ENCODE data around the gene PROK1.
"Not testable (repeated sequence)": the region's sequence is repeated elsewhere in the genome, so short reads cannot be mapped to it uniquely, and the experiment has no call there.

PROK1 gene

GRCh38 chr1:110433803-110434202 is 17.1 kb upstream of the PROK1 start:
- DNase-seq (ENCODE audit: low spot score) = peak; percentile 16

GRCh38 chr1:110434946-110435345 is 16.0 kb upstream of the PROK1 start:
- no peak for DNase-seq (ENCODE audit: low spot score)

DNA sequence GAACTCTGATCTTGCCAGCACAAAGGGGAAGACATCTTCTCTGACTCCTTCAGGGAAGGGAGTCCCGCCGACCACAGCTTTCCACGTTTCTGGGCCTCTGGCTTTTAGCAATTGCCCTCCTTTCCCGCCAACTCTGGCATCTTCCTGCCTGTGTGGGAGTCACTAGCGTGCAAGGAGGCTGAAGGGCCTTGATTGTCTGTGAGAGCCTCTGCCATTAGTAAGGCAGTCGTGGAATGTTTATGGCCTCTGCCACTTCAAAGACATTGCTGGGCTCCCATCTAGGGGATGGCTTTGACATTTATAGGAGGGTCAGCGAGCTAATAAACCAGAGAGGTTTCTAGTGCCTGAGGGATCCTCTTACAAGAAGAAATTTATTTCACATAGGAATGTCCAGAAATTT is 14.3 kb upstream of the PROK1 start:
- DNase-seq (ENCODE audit: low spot score) = no peak

DNA sequence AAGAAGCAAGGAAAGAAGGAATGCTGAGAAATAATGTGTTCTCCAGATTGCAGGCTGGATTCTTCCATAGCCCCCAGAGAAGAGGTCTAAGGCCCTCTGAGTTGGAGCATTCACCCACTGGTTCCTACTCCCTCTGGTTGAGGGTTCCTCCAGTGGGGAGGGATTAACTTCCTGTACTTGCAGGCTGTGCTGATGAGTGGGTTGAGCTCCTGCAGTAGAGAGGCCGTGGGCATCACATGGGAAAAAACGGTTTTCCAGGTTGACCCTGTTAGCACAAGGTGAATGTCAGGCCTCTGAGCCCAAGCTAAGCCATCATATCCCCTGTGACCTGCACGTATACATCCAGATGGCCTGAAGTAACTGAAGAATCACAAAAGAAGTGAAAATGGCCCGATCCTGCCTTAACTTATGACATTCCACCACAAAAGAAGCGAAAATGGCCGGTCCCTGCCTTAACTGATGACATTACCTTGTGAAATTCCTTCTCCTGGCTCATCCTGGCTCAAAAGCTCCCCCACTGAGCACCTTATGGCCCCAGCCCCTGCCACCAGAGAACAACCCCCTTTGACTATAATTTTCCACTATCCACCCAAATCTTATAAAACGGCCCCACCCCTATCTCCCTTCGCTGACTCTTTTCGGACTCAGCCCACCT is 13.2 kb upstream of the PROK1 start:
- DNase-seq (ENCODE audit: low spot score) = not testable (repeated sequence)

DNA sequence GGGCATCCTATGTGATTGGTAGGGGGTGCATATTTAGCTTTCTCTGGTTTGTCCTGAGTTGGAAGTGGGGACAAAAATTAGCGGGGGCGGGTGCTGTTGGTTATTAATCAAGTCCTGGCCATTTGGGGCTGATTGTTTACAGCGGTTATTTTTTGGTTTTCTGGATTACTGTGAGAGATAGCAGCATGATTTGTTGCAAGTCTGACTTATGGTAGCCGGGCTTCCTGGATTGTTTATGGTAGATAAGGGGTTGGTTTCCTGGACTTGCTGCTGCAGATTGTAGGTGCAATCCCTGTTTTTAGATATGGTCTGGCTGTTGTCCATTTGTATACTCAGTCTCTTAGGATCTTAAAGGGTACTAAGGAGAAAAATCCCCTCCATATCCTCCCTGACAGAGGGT is 12.1 kb upstream of the PROK1 start:
- DNase-seq (ENCODE audit: low spot score) = no peak

DNA sequence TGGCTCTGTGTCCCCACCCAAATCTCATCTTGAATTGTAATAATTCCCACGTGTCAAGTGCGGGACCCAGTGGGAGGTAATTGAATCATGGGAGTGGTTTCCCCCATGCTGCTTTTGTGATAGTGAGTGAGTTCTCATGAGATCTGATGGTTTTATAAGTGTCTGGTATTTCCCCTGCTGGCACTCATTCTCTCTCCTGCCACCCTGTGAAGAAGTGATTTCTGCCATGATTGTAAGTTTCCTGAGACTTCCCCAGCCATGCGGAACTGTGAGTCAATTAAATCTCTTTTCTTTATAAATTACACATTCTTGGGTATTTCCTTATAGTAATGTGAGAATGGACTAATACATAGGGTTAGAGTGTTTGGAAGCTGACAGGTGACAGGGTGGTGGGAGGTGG is 11.1 kb upstream of the PROK1 start:
- DNase-seq (ENCODE audit: low spot score) = not testable (repeated sequence)

DNA sequence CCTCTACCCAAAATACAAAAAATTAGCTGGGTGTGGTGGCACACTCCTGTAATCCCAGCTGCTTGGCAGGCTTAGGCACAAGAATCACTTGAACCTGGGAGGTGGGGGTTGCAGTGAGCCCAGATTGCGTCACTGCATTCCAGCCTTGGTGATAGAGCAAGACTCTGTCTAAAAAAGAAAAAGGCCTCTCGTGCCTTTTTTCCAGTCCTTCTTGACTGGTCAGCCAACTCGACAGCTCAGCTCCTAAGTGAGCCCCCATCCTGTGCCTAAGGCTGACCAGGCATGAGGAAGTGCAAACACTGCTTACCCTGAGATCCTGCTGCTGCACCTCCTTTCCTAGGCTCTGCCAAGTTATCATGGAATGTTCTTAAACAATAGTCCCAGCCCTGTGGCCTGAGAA is 10.1 kb upstream of the PROK1 start:
- DNase-seq (ENCODE audit: low spot score) = no peak

DNA sequence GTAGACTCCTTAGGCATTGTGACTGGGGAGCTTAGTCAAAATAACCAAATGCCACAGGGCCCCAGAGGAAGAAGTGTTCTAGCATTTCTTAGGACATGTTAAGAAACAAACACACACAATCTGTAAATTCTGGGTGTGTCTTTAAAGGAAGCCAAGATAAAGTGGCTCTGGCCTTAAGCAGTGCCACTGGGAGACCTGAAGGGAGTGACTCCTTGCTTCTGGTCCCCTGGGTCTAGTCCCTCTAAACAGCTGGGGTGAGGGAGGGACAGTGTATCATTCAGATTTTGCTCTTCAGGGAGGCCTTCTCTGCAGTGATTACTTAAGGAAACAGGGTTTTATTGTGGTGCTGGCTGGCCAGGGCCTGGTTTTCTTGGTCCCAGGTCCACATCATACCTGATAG is 9.1 kb upstream of the PROK1 start:
- DNase-seq (ENCODE audit: low spot score) = no peak

DNA sequence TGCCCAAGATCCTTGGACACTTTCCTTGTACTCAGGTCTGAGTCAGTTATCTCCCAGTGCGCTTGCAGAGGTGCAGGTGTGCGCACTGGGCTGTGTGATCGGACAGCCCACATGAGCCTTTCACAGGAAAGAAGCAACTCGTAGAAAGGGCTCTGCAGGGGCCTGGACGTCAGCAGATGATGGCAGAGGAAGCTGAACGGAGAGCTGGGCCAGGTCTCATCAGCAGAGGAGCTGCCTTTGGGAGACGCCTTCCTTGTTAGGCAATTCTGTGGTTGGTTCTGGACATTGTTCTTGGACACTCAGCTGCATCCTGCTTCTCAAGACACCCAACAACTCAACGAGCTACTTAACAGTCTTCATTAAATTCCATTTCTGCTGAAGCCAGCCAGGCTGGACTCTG is 7.5 kb upstream of the PROK1 start:
- DNase-seq (ENCODE audit: low spot score) = no peak

DNA sequence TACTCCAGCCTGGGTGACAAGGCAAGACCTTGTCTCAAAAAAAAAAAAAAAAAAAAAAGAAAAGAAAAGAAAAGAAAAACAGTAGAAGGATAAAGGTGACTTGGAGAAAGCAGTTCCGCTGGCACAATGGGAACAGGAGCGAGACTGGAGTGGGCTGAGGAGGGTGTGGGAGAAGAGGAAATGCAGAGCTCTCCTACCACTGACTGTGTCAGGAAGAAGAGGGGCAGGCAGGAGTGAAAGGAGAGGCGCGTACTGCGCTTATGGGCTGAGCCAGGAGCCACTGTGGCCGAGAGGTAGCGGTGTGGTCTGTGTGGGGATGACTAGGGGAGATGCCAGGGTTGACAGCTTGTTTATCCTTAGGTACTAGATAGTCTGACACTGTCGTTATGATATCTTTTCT is 6.4 kb upstream of the PROK1 start:
- no peak for DNase-seq (ENCODE audit: low spot score)

- no peak for DNase-seq (ENCODE audit: low spot score)
Measured at GRCh38 chr1:110449661-110450651, 993 bp upstream of the PROK1 start.

DNA sequence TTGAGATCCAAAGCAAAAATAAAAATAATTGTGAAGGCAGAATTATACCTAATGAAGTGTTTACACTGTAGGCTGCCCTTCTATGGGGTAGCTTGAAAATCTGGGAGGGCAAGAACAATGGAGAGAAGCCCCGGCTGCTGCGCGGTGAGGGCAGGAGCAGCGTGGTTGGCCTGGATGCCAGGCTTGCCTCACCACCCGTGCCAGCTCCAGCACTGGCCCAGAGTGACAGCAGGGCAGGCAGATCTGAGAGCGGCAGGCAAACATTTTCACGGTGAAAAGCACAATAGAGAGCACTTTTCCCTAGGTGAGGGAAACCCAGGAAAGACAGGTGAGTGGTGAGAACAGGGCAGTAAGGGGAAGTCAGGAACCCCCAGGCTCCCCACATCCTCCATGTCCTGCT is 1.4 kb downstream of the PROK1 start:
- DNase-seq (ENCODE audit: low spot score) = no peak

DNA sequence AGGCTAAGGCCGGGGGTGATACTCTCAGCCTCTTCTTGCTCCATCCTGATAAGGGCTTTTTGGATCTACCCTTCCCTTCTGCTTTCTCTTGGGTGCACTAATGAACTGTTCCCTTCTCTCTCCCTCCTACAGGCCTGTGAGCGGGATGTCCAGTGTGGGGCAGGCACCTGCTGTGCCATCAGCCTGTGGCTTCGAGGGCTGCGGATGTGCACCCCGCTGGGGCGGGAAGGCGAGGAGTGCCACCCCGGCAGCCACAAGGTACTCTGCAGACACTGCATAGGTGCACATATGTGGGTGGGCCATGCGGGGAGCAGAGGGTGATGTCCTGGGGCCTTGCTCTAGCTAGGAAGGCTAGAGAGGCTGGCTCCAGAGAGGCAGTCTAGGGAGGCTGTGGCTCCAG is 2.9 kb downstream of the PROK1 start:
- DNase-seq (ENCODE audit: low spot score) = no peak

GRCh38 chr1:110454328-110454727 is 3.4 kb downstream of the PROK1 start:
- no peak for DNase-seq (ENCODE audit: low spot score)

DNA sequence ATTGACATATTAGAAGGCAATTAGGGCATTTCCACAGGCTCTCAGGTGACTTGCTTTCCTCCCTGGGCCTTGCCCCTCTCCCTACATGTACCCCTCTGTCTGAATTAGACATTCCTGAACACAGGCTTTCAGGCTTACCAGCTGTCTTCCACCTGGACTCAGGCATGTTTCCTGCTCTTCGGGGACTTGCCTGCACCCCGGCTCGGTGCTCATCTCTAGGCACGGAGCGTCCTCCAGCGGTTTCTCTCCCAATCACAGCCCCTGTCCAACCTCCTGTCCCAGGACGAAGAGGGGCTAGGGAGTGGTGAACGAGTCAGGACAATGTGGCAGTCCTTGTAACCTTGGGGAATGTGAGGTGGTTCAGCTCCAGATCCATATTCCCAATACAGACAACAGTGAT is 4.2 kb downstream of the PROK1 start:
- DNase-seq (ENCODE audit: low spot score) = no peak

DNA sequence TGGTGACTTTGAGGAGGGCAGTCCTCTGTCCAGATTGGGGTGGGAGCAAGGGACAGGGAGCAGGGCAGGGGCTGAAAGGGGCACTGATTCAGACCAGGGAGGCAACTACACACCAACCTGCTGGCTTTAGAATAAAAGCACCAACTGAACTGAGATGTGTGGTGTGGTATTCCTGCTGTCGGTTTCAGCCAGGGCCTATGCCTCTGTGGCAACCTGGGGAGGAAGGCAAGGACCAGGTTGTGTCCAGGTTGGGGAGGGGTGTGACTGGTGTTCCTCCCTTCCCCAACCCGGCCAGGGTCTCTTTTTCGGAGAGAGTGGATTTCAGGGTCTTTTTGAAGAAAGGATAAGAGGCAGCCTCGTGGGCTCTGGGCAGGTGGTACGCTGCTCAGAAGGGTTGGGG is 6.3 kb downstream of the PROK1 start:
- no peak for DNase-seq (ENCODE audit: low spot score)

GRCh38 chr1:110460253-110461220 is 9.6 kb downstream of the PROK1 start:
- DNase-seq (ENCODE audit: low spot score) = peak; percentile 88

GRCh38 chr1:110462093-110462492 is 11.1 kb downstream of the PROK1 start:
- no peak for DNase-seq (ENCODE audit: low spot score)

- DNase-seq (ENCODE audit: low spot score) = no peak
Measured at GRCh38 chr1:110462964-110463363, 12.0 kb downstream of the PROK1 start.

GRCh38 chr1:110463725-110464124 is 12.8 kb downstream of the PROK1 start:
- DNase-seq (ENCODE audit: low spot score) = no peak

DNA sequence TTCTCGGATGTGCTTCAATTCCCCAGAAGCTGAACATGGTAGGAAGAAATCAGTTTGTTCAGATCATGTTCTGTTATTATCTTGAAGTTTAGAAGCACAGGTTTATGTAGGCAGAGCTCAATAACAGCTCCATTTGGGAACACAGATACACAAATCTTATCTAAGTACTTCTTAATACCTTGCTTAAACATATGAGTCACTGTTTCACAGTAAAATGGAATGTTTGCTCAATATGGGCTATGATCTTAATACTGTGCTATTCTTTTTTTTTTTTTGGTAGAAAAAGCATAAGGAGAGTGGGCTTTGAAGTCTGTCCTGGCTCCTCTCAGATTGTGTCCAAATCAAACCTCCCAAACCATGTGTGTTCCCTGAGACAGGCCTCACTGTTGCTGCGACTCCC is 13.4 kb downstream of the PROK1 start:
- no peak for DNase-seq (ENCODE audit: low spot score)

All from Ammon's horn (tissue), 1 donor.